Liver (tissue), 9 donors: Measurements from ENCODE around the gene SLAIN2. TPM values are rescaled to one million over a fixed set of nuclear protein-coding genes. Genes with fewer than 3 reads are reported as not detected.

Source experiments
- DNase-seq: peaks from one replicate; pipeline ENCODE4 v3.0.0-alpha.2; 2017; ENCODE audit warnings: low spot score
- H3K27ac ChIP-seq, 2 donors: one replicate each; pipeline ENCODE4 v1.7.0; 2013; ENCODE audit warnings: inconsistent platforms in 2 of 2, low read length in 2 of 2, control low read depth in 1 of 2, low read depth in 1 of 2, mild to moderate bottlenecking in 1 of 2
- H3K27me3 ChIP-seq, 4 donors: one replicate each; pipeline versions ENCODE4 v1.6.1 to v1.7.0; 2013; ENCODE audit warnings: low read length in 3 of 4, inconsistent platforms in 1 of 4, mild to moderate bottlenecking in 1 of 4, moderate library complexity in 1 of 4; ENCODE audit not compliant: control insufficient read depth in 4 of 4, insufficient read depth in 4 of 4
- H3K36me3 ChIP-seq, 4 donors: one replicate each; pipeline versions ENCODE4 v1.6.1 to v1.7.0; 2013; ENCODE audit warnings: low read length in 3 of 4, mild to moderate bottlenecking in 3 of 4, low read depth in 1 of 4, moderate library complexity in 1 of 4; ENCODE audit not compliant: control insufficient read depth in 4 of 4, insufficient read depth in 3 of 4
- H3K4me1 ChIP-seq, 4 donors: one replicate each; pipeline versions ENCODE4 v1.6.1 to v1.7.0; 2013; ENCODE audit warnings: low read length in 3 of 4, mild to moderate bottlenecking in 3 of 4, moderate library complexity in 1 of 4; ENCODE audit not compliant: control insufficient read depth in 4 of 4, insufficient read depth in 4 of 4
- H3K4me3 ChIP-seq, 3 donors: one replicate each; pipeline versions ENCODE4 v1.6.1 to v1.7.0; 2013; ENCODE audit warnings: low read length in 3 of 3, control low read depth in 1 of 3, low read depth in 1 of 3, mild to moderate bottlenecking in 1 of 3
- H3K9ac ChIP-seq, 2 donors: one replicate each; pipeline ENCODE4 v1.7.0; 2013; ENCODE audit warnings: low read length in 2 of 2, mild to moderate bottlenecking in 2 of 2, moderate library complexity in 2 of 2, control low read depth in 1 of 2, low read depth in 1 of 2
- H3K9me3 ChIP-seq, 4 donors: one replicate each; pipeline versions ENCODE4 v1.6.1 to v1.7.0; 2013; ENCODE audit warnings: low read length in 3 of 4; ENCODE audit not compliant: control insufficient read depth in 4 of 4
- ATF3 ChIP-seq: IDR thresholded peaks from 2 replicates; pipeline ENCODE4 v1.6.1; 2016; ENCODE audit warnings: antibody characterized with exemption
- CTCF ChIP-seq: fragments of 150-350 bp; IDR thresholded peaks from 2 replicates; pipeline ENCODE4 v1.5.1; 2017; ENCODE audit warnings: improper control_type of control experiment, low read depth, low read length; ENCODE audit not compliant: missing input control
- EGR1 ChIP-seq, 2 donors: IDR thresholded peaks; 2 replicates each; pipeline ENCODE4 v1.6.1; 2016 to 2018; ENCODE audit warnings: antibody characterized with exemption in 2 of 2, low read depth in 2 of 2
- FOXA1 ChIP-seq: IDR thresholded peaks from 2 replicates; pipeline ENCODE4 v1.6.1; 2016; ENCODE audit warnings: antibody characterized with exemption
- FOXA2 ChIP-seq: IDR thresholded peaks from 2 replicates; pipeline ENCODE4 v1.6.1; 2016; ENCODE audit warnings: antibody characterized with exemption
- GABPA ChIP-seq, 2 donors: IDR thresholded peaks in 1 of 2; conservative IDR thresholded peaks in 1 of 2; 2 replicates each; pipeline ENCODE4 v1.6.1; 2016; ENCODE audit warnings: antibody characterized with exemption in 2 of 2, mild to moderate bottlenecking in 1 of 2, moderate library complexity in 1 of 2
- HNF4A ChIP-seq, 2 donors: conservative IDR thresholded peaks; 2 replicates each; pipeline ENCODE4 v1.6.1; 2016; ENCODE audit warnings: antibody characterized with exemption in 2 of 2, mild to moderate bottlenecking in 2 of 2
- HNF4G ChIP-seq: IDR thresholded peaks from 2 replicates; pipeline ENCODE4 v1.6.1; 2016; ENCODE audit warnings: antibody characterized with exemption
- JUND ChIP-seq, 2 donors: IDR thresholded peaks; 2 replicates each; pipeline ENCODE4 v1.6.1; 2016; ENCODE audit warnings: antibody characterized with exemption in 2 of 2
- MAX ChIP-seq: IDR thresholded peaks from 2 replicates; pipeline ENCODE4 v1.6.1; 2016; ENCODE audit warnings: antibody characterized with exemption
- NR2F2 ChIP-seq: IDR thresholded peaks from 2 replicates; pipeline ENCODE4 v1.6.1; 2016; ENCODE audit warnings: antibody characterized with exemption
- RAD21 ChIP-seq, 2 donors: IDR thresholded peaks; 2 replicates each; pipeline ENCODE4 v1.6.1; 2016; ENCODE audit warnings: antibody characterized with exemption in 2 of 2, mild to moderate bottlenecking in 2 of 2
- REST ChIP-seq: IDR thresholded peaks from 2 replicates; pipeline ENCODE4 v1.6.1; 2016; ENCODE audit warnings: antibody characterized with exemption, mild to moderate bottlenecking
- RXRA ChIP-seq, 2 donors: IDR thresholded peaks; 2 replicates each; pipeline ENCODE4 v1.6.1; 2017 to 2018; ENCODE audit warnings: antibody characterized with exemption in 2 of 2, mild to moderate bottlenecking in 1 of 2
- SP1 ChIP-seq: IDR thresholded peaks from 2 replicates; pipeline ENCODE4 v1.6.1; 2018; ENCODE audit warnings: antibody characterized with exemption, mild to moderate bottlenecking
- TAF1 ChIP-seq: conservative IDR thresholded peaks from 2 replicates; pipeline ENCODE4 v1.6.1; 2016; ENCODE audit warnings: antibody characterized with exemption, mild to moderate bottlenecking
- YY1 ChIP-seq: IDR thresholded peaks from 2 replicates; pipeline ENCODE4 v1.6.1; 2016; ENCODE audit warnings: antibody characterized with exemption, mild to moderate bottlenecking
- WGBS: extraction: QIAGEN DNeasy Blood & Tissue Kit; methylation state at CpG from one replicate; pipeline ENCODE4 v1.1.7; 2013; 5-methylcytosine and 5-hydroxymethylcytosine counted together
- polyA plus RNA-seq, 2 donors: library from polyadenylated mRNA; stranded (reverse) in 1 of 2; unstranded in 1 of 2; fragments of 200-250 nt in 1 of 2; fragments of >200 nt in 1 of 2; fragmentation: Nextera tagmentation in 1 of 2; extraction: Ambion mirVana in 1 of 2; gene quantifications; one replicate each; pipeline versions ENCODE4 v1.2.1 to v1.2.3, GENCODE V29; 2013 to 2015
- total RNA-seq, 2 donors: library from RNA; depleted of rRNA; stranded (reverse); fragments of >200 nt; gene quantifications; one replicate each; pipeline ENCODE4 v1.2.3, GENCODE V29; 2014
- donor health status: healthy.
- donor health status: healthy.
- donor health status: healthy.
- donor health status: healthy.
- donor health status: healthy.

Gene SLAIN2
- total and polyA plus RNA-seq, 4 donors: 12.1 to 32.5 (median 16.6) TPM

GRCh38 chr4:48475770-48476169 is 134.4 kb downstream of the SLAIN2 start:
- H3K4me1 ChIP-seq: no peaks in the 10 kb centered on the region
- TF ChIP-seq EGR1 (IDR thresholded peaks at IDR 0.05; ENCODE audit: low read depth in 2 of 2): no peak
- TF ChIP-seq ATF3: no peak
- TF ChIP-seq HNF4G: no peak
- TF ChIP-seq HNF4A (conservative IDR thresholded peaks at IDR 0.05): no peak
- TF ChIP-seq NR2F2: no peak
- no peak for TF ChIP-seq FOXA2
- TF ChIP-seq SP1: no peak
- TF ChIP-seq GABPA (IDR thresholded peaks at IDR 0.05 in 1 of 2, conservative IDR thresholded peaks at IDR 0.05 in 1 of 2): no peak
- no peak for TF ChIP-seq TAF1
- TF ChIP-seq JUND (IDR thresholded peaks at IDR 0.05): no peak
- no peak for TF ChIP-seq YY1
- TF ChIP-seq CTCF: no peak
- TF ChIP-seq REST: no peak
- TF ChIP-seq MAX: no peak
- TF ChIP-seq RAD21 (IDR thresholded peaks at IDR 0.05): no peak
- TF ChIP-seq FOXA1: no peak
- no peak for TF ChIP-seq RXRA (IDR thresholded peaks at IDR 0.05)
- H3K9ac ChIP-seq: no peak overlapping the region
- no peaks in the 10 kb centered on the region for H3K9me3 ChIP-seq
- H3K4me3 ChIP-seq: no peak overlapping the region
- H3K27me3 ChIP-seq: no peaks in the 10 kb centered on the region
- WGBS: 89% methylated on average over 6 of the region's 6 CpGs
- DNase-seq: no peak
- no peaks in the 10 kb centered on the region for H3K36me3 ChIP-seq
- H3K27ac ChIP-seq: no peak overlapping the region

Other genes starting within 250 kb of the SLAIN2 start
- 1 to 10 TPM; 1.2 to 4.9 TPM for gene TXK, start 207.3 kb upstream of the SLAIN2 start, total RNA-seq
- 1 to 10 TPM in 1 of 2 donors, under 1 TPM in 1; 0.43 to 1.5 TPM for gene TXK, start 207.3 kb upstream of the SLAIN2 start, polyA plus RNA-seq
- gene TEC, start 71.7 kb upstream of the SLAIN2 start, total RNA-seq: 1 to 10 TPM; 2.0 to 4.7 TPM
- gene TEC, start 71.7 kb upstream of the SLAIN2 start, polyA plus RNA-seq: 1 to 10 TPM; 1.1 to 1.9 TPM
- 1 to 10 TPM in 1 of 2 donors, under 1 TPM in 1; 0.08 to 1.8 TPM for gene SLC10A4, start 141.8 kb downstream of the SLAIN2 start, total RNA-seq
- gene SLC10A4, start 141.8 kb downstream of the SLAIN2 start, polyA plus RNA-seq: not detected
- gene ZAR1, start 148.7 kb downstream of the SLAIN2 start, total RNA-seq: under 1 TPM in 1 of 2 donors, not detected in 1; 0.28 TPM
- gene ZAR1, start 148.7 kb downstream of the SLAIN2 start, polyA plus RNA-seq: not detected